ENCODE results near the gene ADAM17.
"Not testable (repeated sequence)": the region's sequence is repeated elsewhere in the genome, so short reads cannot be mapped to it uniquely, and the experiment has no call there.

ADAM17 gene

GRCh38 chr2:9555297-9556120 lies at the start of gene ADAM17:
Gene ADAM17, minus strand, starts transcription at chr2:9555830. Its CDS starts 225 bp downstream, at chr2:9555605.
- peak; percentile 95 for DNase-seq

- DNase-seq = no peak
Measured at GRCh38 chr2:9602412-9602811, 46.8 kb upstream of the ADAM17 start.

GRCh38 chr2:9601397-9601796 lies 45.8 kb upstream of the ADAM17 start:
- no peak for DNase-seq

- no peak for DNase-seq
Measured at GRCh38 chr2:9599430-9599829, 43.8 kb upstream of the ADAM17 start.

GRCh38 chr2:9596621-9597311 lies 41.1 kb upstream of the ADAM17 start:
- DNase-seq = no peak

- no peak for DNase-seq
Measured at GRCh38 chr2:9595746-9596145, 40.1 kb upstream of the ADAM17 start.

- not testable (repeated sequence) for DNase-seq
Measured at GRCh38 chr2:9595256-9595655, 39.6 kb upstream of the ADAM17 start.

- DNase-seq = no peak
Measured at GRCh38 chr2:9594366-9595054, 38.9 kb upstream of the ADAM17 start.

- DNase-seq = no peak
Measured at GRCh38 chr2:9593925-9594324, 38.3 kb upstream of the ADAM17 start.

- DNase-seq = no peak
Measured at GRCh38 chr2:9592699-9593098, 37.1 kb upstream of the ADAM17 start.

GRCh38 chr2:9590641-9591040 lies 35.0 kb upstream of the ADAM17 start:
- DNase-seq = no peak

GRCh38 chr2:9586465-9586864 lies 30.8 kb upstream of the ADAM17 start:
- DNase-seq = no peak

- no peak for DNase-seq
Measured at GRCh38 chr2:9585486-9585885, 29.9 kb upstream of the ADAM17 start.

GRCh38 chr2:9584902-9585301 lies 29.3 kb upstream of the ADAM17 start:
- DNase-seq = not testable (repeated sequence)

- DNase-seq = no peak
Measured at GRCh38 chr2:9582624-9583023, 27.0 kb upstream of the ADAM17 start.

GRCh38 chr2:9578467-9579235 lies 23.0 kb upstream of the ADAM17 start:
- DNase-seq = no peak

- no peak for DNase-seq
Measured at GRCh38 chr2:9574331-9574730, 18.7 kb upstream of the ADAM17 start.

- DNase-seq = no peak
Measured at GRCh38 chr2:9573840-9574239, 18.2 kb upstream of the ADAM17 start.

GRCh38 chr2:9573013-9573720 lies 17.5 kb upstream of the ADAM17 start:
- no peak for DNase-seq

GRCh38 chr2:9570182-9571060 lies 14.8 kb upstream of the ADAM17 start:
- DNase-seq = no peak

Measured in NCI-H1694 treated with DMSO at 0.1 percent for 48 hours (cell line).